Measurements from ENCODE around the gene PTGFRN.
"Not testable (repeated sequence)": the region's sequence is repeated elsewhere in the genome, so short reads cannot be mapped to it uniquely, and the experiment has no call there.

The PTGFRN gene

DNA sequence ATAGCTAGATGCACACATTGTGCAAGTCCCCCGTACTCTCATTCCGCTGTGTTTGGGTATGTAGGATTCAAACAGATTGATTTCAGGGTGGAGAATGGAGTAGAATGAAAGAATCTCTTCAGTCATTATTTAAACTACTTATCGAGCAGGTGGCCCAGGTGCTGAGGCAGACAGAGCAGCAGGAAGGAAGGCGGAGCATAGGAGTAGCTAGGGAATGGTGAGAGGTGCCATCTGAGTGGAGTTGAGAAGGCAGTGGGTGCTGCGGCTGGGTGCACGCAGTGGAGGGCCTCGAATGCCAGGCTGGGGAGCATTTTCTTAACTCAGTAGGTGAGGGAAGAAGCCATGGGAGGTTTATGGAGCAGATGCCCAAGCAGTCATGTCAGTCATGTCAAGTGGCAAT, 46.7 kb downstream of the PTGFRN start:
- H3K27ac ChIP-seq (ENCODE audit: low read depth, low read length), result no peak overlapping the region
- H3K4me1 ChIP-seq (ENCODE audit: control insufficient read depth, insufficient read depth, low read length), result peaks cover 21% of the 10 kb centered on the region

DNA sequence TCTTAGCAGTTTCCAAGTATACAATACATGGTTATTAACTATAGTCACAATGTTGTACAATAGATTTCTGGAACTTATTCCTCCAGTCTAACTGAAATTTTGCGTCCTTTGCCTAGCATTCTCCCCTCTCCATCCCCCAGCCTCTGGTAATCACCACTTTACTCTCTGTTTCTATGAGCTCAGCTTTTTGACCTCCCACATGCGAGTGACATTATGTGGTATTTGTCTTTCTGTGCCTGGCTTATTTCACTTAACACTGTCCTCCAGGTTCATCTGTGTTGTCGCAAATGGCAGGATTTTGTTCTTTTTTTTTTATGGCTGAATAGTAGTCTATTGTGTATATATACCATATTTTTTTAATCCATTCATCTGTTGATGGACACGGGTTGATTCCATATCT, 47.9 kb downstream of the PTGFRN start:
- no peak overlapping the region for H3K4me3 ChIP-seq (ENCODE audit: low read length)
- H3K4me1 ChIP-seq (ENCODE audit: control insufficient read depth, insufficient read depth, low read length), result peaks cover 8% of the 10 kb centered on the region
- no peak overlapping the region for H3K27ac ChIP-seq (ENCODE audit: low read depth, low read length)
- H3K27me3 ChIP-seq (ENCODE audit: control insufficient read depth, insufficient read depth, low read length), result no peaks in the 10 kb centered on the region
- H3K9ac ChIP-seq (ENCODE audit: low read length), result no peak overlapping the region
- H3K36me3 ChIP-seq (ENCODE audit: control insufficient read depth, insufficient read depth, low read length), result peaks cover 8% of the 10 kb centered on the region

More for the DNA sequence above, 46.7 kb downstream of the PTGFRN start:
- Histone ChIP-seq H3K27me3 (ENCODE audit: control insufficient read depth, insufficient read depth, low read length) (no peaks in the 10 kb centered on the region), H3K4me3 (ENCODE audit: low read length) (no peak overlapping the region), H3K9ac (ENCODE audit: low read length) (no peak overlapping the region), H3K36me3 (ENCODE audit: control insufficient read depth, insufficient read depth, low read length) (peaks cover 4% of the 10 kb centered on the region)

- Histone ChIP-seq H3K27me3 (ENCODE audit: control insufficient read depth, insufficient read depth, low read length) (no peaks in the 10 kb centered on the region), H3K27ac (ENCODE audit: low read depth, low read length) (no peak overlapping the region), H3K9ac (ENCODE audit: low read length) (no peak overlapping the region), H3K4me3 (ENCODE audit: low read length) (no peak overlapping the region), H3K4me1 (ENCODE audit: control insufficient read depth, insufficient read depth, low read length) (peaks cover 6% of the 10 kb centered on the region), H3K36me3 (ENCODE audit: control insufficient read depth, insufficient read depth, low read length) (peaks cover 8% of the 10 kb centered on the region)
These were observed 48.4 kb downstream of the PTGFRN start for GRCh38 chr1:116958110-116958509.

DNA sequence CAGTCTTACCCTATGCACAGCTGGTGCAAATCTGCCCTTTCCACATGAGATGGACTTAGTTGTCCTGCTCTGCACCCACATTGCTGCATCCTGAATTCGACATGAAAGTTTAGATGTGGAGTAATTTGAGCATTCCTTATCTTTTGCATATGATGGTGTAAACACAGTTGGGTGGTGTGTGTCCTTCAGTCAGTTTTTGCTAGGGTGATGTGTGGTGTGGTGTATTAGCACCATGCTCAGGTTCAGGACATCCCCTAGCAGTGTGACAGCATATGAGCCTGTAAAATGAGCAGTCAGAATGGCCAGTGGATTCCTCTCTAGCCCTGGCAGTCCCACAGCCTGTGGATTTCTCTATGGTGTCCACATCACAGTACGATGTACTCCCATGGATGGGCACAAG, 49.3 kb downstream of the PTGFRN start:
- peaks cover 8% of the 10 kb centered on the region for H3K36me3 ChIP-seq (ENCODE audit: control insufficient read depth, insufficient read depth, low read length)
- H3K27ac ChIP-seq (ENCODE audit: low read depth, low read length), result no peak overlapping the region

DNA sequence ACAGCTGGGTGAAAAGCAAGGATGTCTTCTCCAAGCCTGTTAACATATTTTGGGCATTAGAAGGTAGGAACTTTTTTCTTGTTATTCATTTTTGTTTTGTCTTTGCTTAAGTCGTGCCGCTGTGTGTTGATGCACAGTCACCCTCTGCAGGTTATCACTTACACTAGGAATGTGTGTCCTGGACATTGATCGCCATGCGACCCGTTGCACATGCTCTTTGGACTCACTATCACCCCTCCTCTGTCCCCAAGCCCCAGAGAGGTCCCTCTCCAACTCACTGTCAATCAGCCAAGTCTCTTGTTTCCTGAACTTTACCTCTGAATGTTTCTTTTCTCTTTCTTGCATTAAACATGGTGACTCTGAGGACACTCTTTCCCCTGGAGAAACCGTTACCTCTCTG, 51.9 kb downstream of the PTGFRN start:
- peaks cover 4% of the 10 kb centered on the region for H3K36me3 ChIP-seq (ENCODE audit: control insufficient read depth, insufficient read depth, low read length)
- H3K27me3 ChIP-seq (ENCODE audit: control insufficient read depth, insufficient read depth, low read length), result no peaks in the 10 kb centered on the region
- no peak overlapping the region for H3K4me3 ChIP-seq (ENCODE audit: low read length)
- H3K4me1 ChIP-seq (ENCODE audit: control insufficient read depth, insufficient read depth, low read length), result peaks cover 3% of the 10 kb centered on the region
- H3K27ac ChIP-seq (ENCODE audit: low read depth, low read length), result no peak overlapping the region
- no peak overlapping the region for H3K9ac ChIP-seq (ENCODE audit: low read length)

More for the DNA sequence above, 49.3 kb downstream of the PTGFRN start:
- H3K4me3 ChIP-seq (ENCODE audit: low read length), result no peak overlapping the region
- H3K4me1 ChIP-seq (ENCODE audit: control insufficient read depth, insufficient read depth, low read length), result peaks cover 6% of the 10 kb centered on the region
- H3K9ac ChIP-seq (ENCODE audit: low read length), result no peak overlapping the region
- no peaks in the 10 kb centered on the region for H3K27me3 ChIP-seq (ENCODE audit: control insufficient read depth, insufficient read depth, low read length)

- Histone ChIP-seq H3K9ac (ENCODE audit: low read length) (no peak overlapping the region), H3K27me3 (ENCODE audit: control insufficient read depth, insufficient read depth, low read length) (no peaks in the 10 kb centered on the region), H3K27ac (ENCODE audit: low read depth, low read length) (no peak overlapping the region), H3K4me3 (ENCODE audit: low read length) (no peak overlapping the region), H3K4me1 (ENCODE audit: control insufficient read depth, insufficient read depth, low read length) (no peaks in the 10 kb centered on the region), H3K36me3 (ENCODE audit: control insufficient read depth, insufficient read depth, low read length) (peaks cover 4% of the 10 kb centered on the region)
These were observed 53.4 kb downstream of the PTGFRN start for GRCh38 chr1:116962987-116963639.

GRCh38 chr1:116966791-116967190, 57.1 kb downstream of the PTGFRN start:
- no peaks in the 10 kb centered on the region for H3K27me3 ChIP-seq (ENCODE audit: control insufficient read depth, insufficient read depth, low read length)
- H3K4me3 ChIP-seq (ENCODE audit: low read length), result no peak overlapping the region
- H3K36me3 ChIP-seq (ENCODE audit: control insufficient read depth, insufficient read depth, low read length), result peaks cover 1% of the 10 kb centered on the region
- no peak overlapping the region for H3K27ac ChIP-seq (ENCODE audit: low read depth, low read length)
- H3K9ac ChIP-seq (ENCODE audit: low read length), result no peak overlapping the region
- peaks cover 9% of the 10 kb centered on the region for H3K4me1 ChIP-seq (ENCODE audit: control insufficient read depth, insufficient read depth, low read length)

GRCh38 chr1:116968724-116969123, 59.0 kb downstream of the PTGFRN start:
- no peaks in the 10 kb centered on the region for H3K36me3 ChIP-seq (ENCODE audit: control insufficient read depth, insufficient read depth, low read length)
- no peak overlapping the region for H3K4me3 ChIP-seq (ENCODE audit: low read length)
- no peaks in the 10 kb centered on the region for H3K27me3 ChIP-seq (ENCODE audit: control insufficient read depth, insufficient read depth, low read length)
- peaks cover 23% of the 10 kb centered on the region for H3K4me1 ChIP-seq (ENCODE audit: control insufficient read depth, insufficient read depth, low read length)
- H3K9ac ChIP-seq (ENCODE audit: low read length), result no peak overlapping the region
- H3K27ac ChIP-seq (ENCODE audit: low read depth, low read length), result no peak overlapping the region

DNA sequence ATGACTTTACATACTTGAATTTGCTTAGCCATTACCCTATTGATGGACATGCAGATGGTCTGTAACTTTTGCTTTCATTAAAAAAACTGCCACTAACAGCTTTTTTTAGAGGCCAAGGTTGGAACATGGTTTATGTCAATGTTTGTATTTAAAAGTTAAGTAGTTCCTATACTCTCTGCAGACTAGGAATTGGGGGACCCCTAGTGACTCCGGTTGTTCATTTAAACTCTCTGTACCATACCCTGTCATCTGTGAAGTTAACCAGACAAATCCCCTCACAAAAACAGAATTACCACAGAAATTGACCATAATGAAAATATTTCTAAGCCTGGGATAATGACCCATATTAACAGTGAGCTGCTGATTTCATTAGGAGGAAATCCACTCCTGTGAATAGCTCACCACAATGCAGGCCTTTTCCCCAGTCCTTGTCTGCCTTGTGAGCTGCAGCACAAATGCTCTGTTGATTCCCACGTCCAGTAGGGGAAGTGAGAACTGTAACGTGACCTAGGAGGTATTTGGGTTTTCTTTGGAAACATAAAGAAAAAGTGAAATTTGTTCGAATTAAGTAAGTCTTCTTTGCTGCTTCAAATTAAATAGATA, 61.6 kb downstream of the PTGFRN start:
- Histone ChIP-seq H3K4me1 (ENCODE audit: control insufficient read depth, insufficient read depth, low read length) (peaks cover 23% of the 10 kb centered on the region), H3K36me3 (ENCODE audit: control insufficient read depth, insufficient read depth, low read length) (no peaks in the 10 kb centered on the region), H3K9ac (ENCODE audit: low read length) (no peak overlapping the region), H3K27ac (ENCODE audit: low read depth, low read length) (peak overlapping the region; percentile 60), H3K27me3 (ENCODE audit: control insufficient read depth, insufficient read depth, low read length) (no peaks in the 10 kb centered on the region), H3K4me3 (ENCODE audit: low read length) (no peak overlapping the region)

- H3K27me3 ChIP-seq (ENCODE audit: control insufficient read depth, insufficient read depth, low read length), result no peaks in the 10 kb centered on the region
- H3K4me3 ChIP-seq (ENCODE audit: low read length), result no peak overlapping the region
- H3K9ac ChIP-seq (ENCODE audit: low read length), result no peak overlapping the region
- H3K36me3 ChIP-seq (ENCODE audit: control insufficient read depth, insufficient read depth, low read length), result no peaks in the 10 kb centered on the region
- peaks cover 23% of the 10 kb centered on the region for H3K4me1 ChIP-seq (ENCODE audit: control insufficient read depth, insufficient read depth, low read length)
- H3K27ac ChIP-seq (ENCODE audit: low read depth, low read length), result peak overlapping the region; percentile 60
These were observed 62.4 kb downstream of the PTGFRN start for GRCh38 chr1:116971965-116972673.

DNA sequence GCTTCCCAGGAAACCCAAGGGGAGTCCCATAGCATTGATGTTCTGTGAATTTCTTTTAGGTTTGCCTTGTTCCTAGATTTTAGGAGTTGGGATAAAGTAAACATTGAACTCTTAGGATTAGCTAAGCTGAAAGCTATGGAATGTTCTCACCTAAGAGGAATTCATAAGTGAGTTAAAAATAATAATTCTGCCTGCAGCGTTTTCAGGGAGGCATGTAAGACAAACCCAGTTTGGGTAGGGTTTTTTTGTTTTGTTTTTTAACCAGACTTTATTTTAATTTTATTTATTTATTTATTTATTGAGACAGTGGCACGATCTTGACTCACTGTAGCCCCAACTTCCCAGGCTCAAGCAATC, 62.9 kb downstream of the PTGFRN start:
- Histone ChIP-seq H3K27me3 (ENCODE audit: control insufficient read depth, insufficient read depth, low read length) (no peaks in the 10 kb centered on the region), H3K4me1 (ENCODE audit: control insufficient read depth, insufficient read depth, low read length) (peaks cover 23% of the 10 kb centered on the region), H3K27ac (ENCODE audit: low read depth, low read length) (peak overlapping the region; percentile 60), H3K36me3 (ENCODE audit: control insufficient read depth, insufficient read depth, low read length) (no peaks in the 10 kb centered on the region), H3K9ac (ENCODE audit: low read length) (no peak overlapping the region), H3K4me3 (ENCODE audit: low read length) (no peak overlapping the region)

DNA sequence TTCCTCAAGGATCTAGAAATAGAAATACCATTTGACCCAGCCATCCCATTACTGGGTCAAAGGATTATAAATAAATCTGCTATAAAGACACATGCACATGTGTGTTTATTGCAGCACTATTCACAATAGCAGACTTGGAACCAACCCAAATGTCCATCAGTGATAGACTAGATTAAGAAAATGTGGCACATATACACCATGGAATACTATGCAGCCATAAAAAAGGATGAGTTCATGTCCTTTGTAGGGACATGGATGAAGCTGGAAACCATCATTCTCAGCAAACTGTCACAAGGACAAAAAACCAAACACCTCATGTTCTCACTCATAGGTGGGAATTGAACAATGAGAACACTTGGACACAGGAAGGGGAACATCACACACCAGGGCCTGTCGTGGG, 70.6 kb downstream of the PTGFRN start:
- not testable (repeated sequence) for H3K27me3 ChIP-seq (ENCODE audit: control insufficient read depth, insufficient read depth, low read length); H3K4me3 ChIP-seq (ENCODE audit: low read length); H3K36me3 ChIP-seq (ENCODE audit: control insufficient read depth, insufficient read depth, low read length); H3K9ac ChIP-seq (ENCODE audit: low read length); H3K27ac ChIP-seq (ENCODE audit: low read depth, low read length)
- H3K4me1 ChIP-seq (ENCODE audit: control insufficient read depth, insufficient read depth, low read length), result peaks cover 14% of the 10 kb centered on the region

Measured in rectal smooth muscle tissue (tissue), 1 donor.